Measurements from ENCODE around the gene XAGE2. TPM values are rescaled to one million over a fixed set of nuclear protein-coding genes. Genes with fewer than 3 reads are reported as not detected.

XAGE2 gene
- total RNA-seq, 1 experiment from 2014 or later = not detected

DNA sequence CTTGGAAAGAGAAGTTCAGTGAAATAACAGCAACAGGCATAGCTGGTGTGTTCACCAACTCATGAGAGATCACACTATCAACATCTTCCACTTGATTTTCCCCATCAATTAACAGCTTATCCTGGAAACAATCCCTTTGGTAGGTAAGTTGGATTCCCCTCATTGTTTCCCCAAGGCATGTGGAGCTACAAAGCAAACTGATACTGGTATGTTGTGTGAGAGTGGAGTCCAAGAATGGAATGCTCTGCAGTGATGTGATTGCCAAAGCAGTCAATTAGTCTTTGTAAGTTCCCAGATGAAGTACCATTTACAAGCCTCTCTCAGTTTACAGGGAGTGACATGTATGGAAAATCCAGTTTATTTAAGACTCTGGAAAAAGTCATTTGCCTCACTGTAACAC is 13.7 kb upstream of the XAGE2 start:
- Histone ChIP-seq H3K27me3 (ENCODE audit: control insufficient read depth, insufficient read depth, low read length) (no peaks in the 10 kb centered on the region), H3K27ac (ENCODE audit: low read length) (no peak overlapping the region), H3K4me1 (ENCODE audit: control insufficient read depth, insufficient read depth, low read length) (no peaks in the 10 kb centered on the region), H3K36me3 (ENCODE audit: control insufficient read depth, insufficient read depth, low read length) (no peaks in the 10 kb centered on the region), H3K4me3 (ENCODE audit: low read depth in 2 of 2, low read length in 2 of 2) (no peak overlapping the region), H3K9me3 (ENCODE audit: control insufficient read depth, insufficient read depth, low read depth, low read length) (no peaks in the 10 kb centered on the region)
- no peak for TF ChIP-seq TCF7L2 (IDR thresholded peaks at IDR 0.05; ENCODE audit: low read depth, low read length)
- TF ChIP-seq, protein P1, sequence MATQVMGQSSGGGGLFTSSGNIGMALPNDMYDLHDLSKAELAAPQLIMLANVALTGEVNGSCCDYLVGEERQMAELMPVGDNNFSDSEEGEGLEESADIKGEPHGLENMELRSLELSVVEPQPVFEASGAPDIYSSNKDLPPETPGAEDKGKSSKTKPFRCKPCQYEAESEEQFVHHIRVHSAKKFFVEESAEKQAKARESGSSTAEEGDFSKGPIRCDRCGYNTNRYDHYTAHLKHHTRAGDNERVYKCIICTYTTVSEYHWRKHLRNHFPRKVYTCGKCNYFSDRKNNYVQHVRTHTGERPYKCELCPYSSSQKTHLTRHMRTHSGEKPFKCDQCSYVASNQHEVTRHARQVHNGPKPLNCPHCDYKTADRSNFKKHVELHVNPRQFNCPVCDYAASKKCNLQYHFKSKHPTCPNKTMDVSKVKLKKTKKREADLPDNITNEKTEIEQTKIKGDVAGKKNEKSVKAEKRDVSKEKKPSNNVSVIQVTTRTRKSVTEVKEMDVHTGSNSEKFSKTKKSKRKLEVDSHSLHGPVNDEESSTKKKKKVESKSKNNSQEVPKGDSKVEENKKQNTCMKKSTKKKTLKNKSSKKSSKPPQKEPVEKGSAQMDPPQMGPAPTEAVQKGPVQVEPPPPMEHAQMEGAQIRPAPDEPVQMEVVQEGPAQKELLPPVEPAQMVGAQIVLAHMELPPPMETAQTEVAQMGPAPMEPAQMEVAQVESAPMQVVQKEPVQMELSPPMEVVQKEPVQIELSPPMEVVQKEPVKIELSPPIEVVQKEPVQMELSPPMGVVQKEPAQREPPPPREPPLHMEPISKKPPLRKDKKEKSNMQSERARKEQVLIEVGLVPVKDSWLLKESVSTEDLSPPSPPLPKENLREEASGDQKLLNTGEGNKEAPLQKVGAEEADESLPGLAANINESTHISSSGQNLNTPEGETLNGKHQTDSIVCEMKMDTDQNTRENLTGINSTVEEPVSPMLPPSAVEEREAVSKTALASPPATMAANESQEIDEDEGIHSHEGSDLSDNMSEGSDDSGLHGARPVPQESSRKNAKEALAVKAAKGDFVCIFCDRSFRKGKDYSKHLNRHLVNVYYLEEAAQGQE (IDR thresholded peaks at IDR 0.05; ENCODE audit: insufficient read depth in 1 of 2, low read depth in 2 of 2, low read length in 1 of 2) = no peak
- intact Hi-C loops (cut with micrococcal nuclease; ENCODE audit: unreplicated experiment) = no loop called here
- no TSS peak for BruUV-seq (replicated peaks)
- CTCF ChIA-PET = no interaction called here
- no peak for DNase-seq (ENCODE audit: low read depth, low spot score)
- POLR2A ChIA-PET = no interaction called here
- ATAC-seq = no peak
- in situ Hi-C loops (cut with HindIII; ENCODE audit: low pct_unique_long_range_greater_than_20kb, low sequenced_read_pairs) = no loop called here

DNA sequence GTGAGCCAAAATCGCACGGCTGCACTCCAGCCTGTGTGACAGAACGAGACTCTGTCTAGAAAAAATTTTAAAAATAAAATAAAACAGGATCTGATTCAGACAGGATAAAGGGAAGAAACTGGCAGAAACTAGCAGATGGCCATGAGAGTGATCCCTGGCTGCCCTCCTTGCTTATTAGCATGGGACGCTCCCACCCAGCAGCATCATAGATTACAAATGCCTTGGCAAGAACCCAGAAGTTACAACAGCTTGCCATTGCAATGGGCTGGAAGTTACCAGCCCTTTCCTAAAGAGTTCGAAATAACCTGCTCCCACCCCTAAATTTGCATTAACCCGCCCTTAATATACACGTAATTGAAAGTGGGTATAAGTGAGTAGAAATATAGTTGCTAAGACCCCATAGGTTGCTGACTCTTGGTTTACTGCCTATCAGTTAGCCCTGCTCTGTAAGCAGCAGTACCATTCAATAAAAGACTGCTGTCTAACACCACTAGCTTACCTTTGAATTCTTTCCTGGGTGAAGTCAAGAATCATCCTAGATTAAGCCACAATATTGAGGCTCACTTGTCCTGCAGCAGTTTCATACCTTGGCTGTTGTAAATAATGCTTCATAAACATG is 9.1 kb upstream of the XAGE2 start:
- ChIA-PET POLR2A (no interaction called here), CTCF (no interaction called here)
- no peaks in the 10 kb centered on the region for H3K9me3 ChIP-seq (ENCODE audit: control insufficient read depth, insufficient read depth, low read depth, low read length)
- no peaks in the 10 kb centered on the region for H3K4me1 ChIP-seq (ENCODE audit: control insufficient read depth, insufficient read depth, low read length)
- no peaks in the 10 kb centered on the region for H3K27me3 ChIP-seq (ENCODE audit: control insufficient read depth, insufficient read depth, low read length)
- in situ Hi-C loops (cut with HindIII; ENCODE audit: low pct_unique_long_range_greater_than_20kb, low sequenced_read_pairs) = no loop called here
- DNase-seq (ENCODE audit: low read depth, low spot score) (no peak), ATAC-seq (no peak)
- H3K4me3 ChIP-seq (ENCODE audit: low read depth in 2 of 2, low read length in 2 of 2) = no peak overlapping the region
- intact Hi-C loops (cut with micrococcal nuclease; ENCODE audit: unreplicated experiment) = no loop called here
- no peak overlapping the region for H3K27ac ChIP-seq (ENCODE audit: low read length)
- TF ChIP-seq POLR2AphosphoS5 (IDR thresholded peaks at IDR 0.05; ENCODE audit: low read depth, low read length) (no peak), TCF7L2 (IDR thresholded peaks at IDR 0.05; ENCODE audit: low read depth, low read length) (no peak), SIN3A (IDR thresholded peaks at IDR 0.05; ENCODE audit: borderline replicate concordance, insufficient read depth, low read depth, low read length) (no peak)
- TF ChIP-seq, protein P1 (IDR thresholded peaks at IDR 0.05; ENCODE audit: insufficient read depth in 1 of 2, low read depth in 2 of 2, low read length in 1 of 2) = no peak
- TF ChIP-seq, protein P2, sequence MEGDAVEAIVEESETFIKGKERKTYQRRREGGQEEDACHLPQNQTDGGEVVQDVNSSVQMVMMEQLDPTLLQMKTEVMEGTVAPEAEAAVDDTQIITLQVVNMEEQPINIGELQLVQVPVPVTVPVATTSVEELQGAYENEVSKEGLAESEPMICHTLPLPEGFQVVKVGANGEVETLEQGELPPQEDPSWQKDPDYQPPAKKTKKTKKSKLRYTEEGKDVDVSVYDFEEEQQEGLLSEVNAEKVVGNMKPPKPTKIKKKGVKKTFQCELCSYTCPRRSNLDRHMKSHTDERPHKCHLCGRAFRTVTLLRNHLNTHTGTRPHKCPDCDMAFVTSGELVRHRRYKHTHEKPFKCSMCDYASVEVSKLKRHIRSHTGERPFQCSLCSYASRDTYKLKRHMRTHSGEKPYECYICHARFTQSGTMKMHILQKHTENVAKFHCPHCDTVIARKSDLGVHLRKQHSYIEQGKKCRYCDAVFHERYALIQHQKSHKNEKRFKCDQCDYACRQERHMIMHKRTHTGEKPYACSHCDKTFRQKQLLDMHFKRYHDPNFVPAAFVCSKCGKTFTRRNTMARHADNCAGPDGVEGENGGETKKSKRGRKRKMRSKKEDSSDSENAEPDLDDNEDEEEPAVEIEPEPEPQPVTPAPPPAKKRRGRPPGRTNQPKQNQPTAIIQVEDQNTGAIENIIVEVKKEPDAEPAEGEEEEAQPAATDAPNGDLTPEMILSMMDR (IDR thresholded peaks at IDR 0.05) = no peak
- BruUV-seq (replicated peaks) = no TSS peak
- H3K36me3 ChIP-seq (ENCODE audit: control insufficient read depth, insufficient read depth, low read length) = no peaks in the 10 kb centered on the region

Measured in Panc1 (cell line).